Thymus (tissue), 11 donors: ENCODE data around the gene YJEFN3. TPM values are rescaled to one million over a fixed set of nuclear protein-coding genes. Genes with fewer than 3 reads are reported as not detected.

Experiments
- DNase-seq, 9 donors: peaks; one replicate each; pipeline ENCODE4 v3.0.0-alpha.2; 2013; ENCODE audit warnings: low spot score in 9 of 9, low read depth in 6 of 9, missing footprints in 1 of 9
- H3K27ac ChIP-seq, 2 donors: one replicate each; pipeline ENCODE4 v1.5.1; 2013; ENCODE audit warnings: control low read depth in 1 of 2, low read depth in 1 of 2, low read length in 1 of 2, mild to moderate bottlenecking in 1 of 2, moderate library complexity in 1 of 2
- H3K27me3 ChIP-seq, 2 donors: one replicate each; pipeline ENCODE4 v1.5.1; 2013; ENCODE audit warnings: low read length in 1 of 2; ENCODE audit not compliant: control insufficient read depth in 2 of 2, insufficient read depth in 1 of 2
- H3K36me3 ChIP-seq, 2 donors: one replicate each; pipeline ENCODE4 v1.5.1; 2013; ENCODE audit warnings: low read length in 1 of 2, mild to moderate bottlenecking in 1 of 2, moderate library complexity in 1 of 2; ENCODE audit not compliant: control insufficient read depth in 2 of 2, insufficient read depth in 2 of 2
- H3K4me1 ChIP-seq, 2 donors: one replicate each; pipeline ENCODE4 v1.5.1; 2013; ENCODE audit warnings: low read length in 2 of 2; ENCODE audit not compliant: control insufficient read depth in 2 of 2, insufficient read depth in 2 of 2
- H3K4me3 ChIP-seq, 2 donors: one replicate each; pipeline ENCODE4 v1.5.1; 2013; ENCODE audit warnings: low read length in 2 of 2, control low read depth in 1 of 2, mild to moderate bottlenecking in 1 of 2
- H3K9me3 ChIP-seq, 2 donors: one replicate each; pipeline ENCODE4 v1.5.1; 2013; ENCODE audit warnings: low read length in 1 of 2, mild to moderate bottlenecking in 1 of 2; ENCODE audit not compliant: control insufficient read depth in 2 of 2, insufficient read depth in 1 of 2
- WGBS: extraction: QIAGEN DNeasy Blood & Tissue Kit; methylation state at CpG from one replicate; pipeline ENCODE4 v1.1.7; 2013; 5-methylcytosine and 5-hydroxymethylcytosine counted together
- polyA plus RNA-seq: library from polyadenylated mRNA; stranded (reverse); fragments of 200-250 nt; gene quantifications from one replicate; pipeline ENCODE4 v1.2.3, GENCODE V29; 2013
- total RNA-seq: library from RNA; stranded (reverse); fragments of 120-200 nt; gene quantifications from one replicate; pipeline ENCODE4 v1.2.4, GENCODE V29; 2013
- donor health status: healthy.

The YJEFN3 gene
- total and polyA plus RNA-seq, 2 donors: 1.0 to 37.1 TPM

DNA sequence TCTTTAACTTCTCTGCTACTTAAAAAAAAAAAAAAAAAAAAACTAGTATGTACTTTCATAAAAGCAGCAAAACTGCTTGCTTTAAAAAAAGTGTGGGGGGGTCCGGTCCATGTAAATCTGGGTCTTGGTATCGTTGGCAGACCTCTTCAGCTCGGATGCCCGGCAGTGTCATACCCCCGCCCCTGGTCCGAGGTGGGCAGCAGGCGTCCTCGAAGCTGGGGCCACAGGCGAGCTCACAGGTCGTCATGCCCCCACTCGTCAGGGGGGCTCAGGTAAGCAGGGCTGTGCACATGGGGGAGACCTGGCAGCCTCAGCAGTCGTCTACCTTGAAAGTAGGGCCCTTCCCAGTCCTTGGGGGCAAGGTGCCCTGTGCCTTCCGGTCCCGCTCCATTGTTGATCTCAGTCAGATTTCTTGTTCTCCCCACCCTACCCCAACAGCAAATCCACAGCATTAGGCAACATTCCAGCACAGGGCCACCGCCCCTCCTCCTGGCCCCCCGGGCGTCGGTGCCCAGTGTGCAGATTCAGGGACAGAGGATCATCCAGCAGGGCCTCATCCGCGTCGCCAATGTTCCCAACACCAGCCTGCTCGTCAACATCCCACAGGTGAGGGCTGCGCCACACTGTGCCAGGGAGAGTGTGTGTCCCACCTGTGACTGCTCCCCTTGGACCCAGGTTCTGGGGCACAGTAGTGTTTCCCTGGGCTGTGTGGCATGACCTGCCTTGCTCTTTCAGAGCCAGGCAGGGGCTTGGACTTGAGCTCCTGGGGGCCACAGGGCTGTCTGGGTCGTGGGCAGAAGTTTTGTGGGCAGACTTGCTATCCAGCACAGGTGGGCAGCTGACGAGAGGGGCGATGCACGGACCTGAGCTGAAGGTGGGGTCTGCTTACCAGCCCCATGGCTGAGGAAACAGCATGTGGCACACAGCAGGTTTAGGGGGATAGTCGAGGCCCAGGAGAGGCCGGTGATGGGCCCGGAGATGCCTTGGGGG is 32.8 kb upstream of the YJEFN3 start:
- H3K9me3 ChIP-seq: peaks cover 0 to 1% of the 10 kb centered on the region in 2 donors
- H3K27me3 ChIP-seq: no peaks in the 10 kb centered on the region
- peaks cover 90 to 94% of the 10 kb centered on the region in 2 donors for H3K36me3 ChIP-seq
- H3K4me3 ChIP-seq: no peak overlapping the region
- H3K4me1 ChIP-seq: no peaks in the 10 kb centered on the region
- DNase-seq: no peak
- no peak overlapping the region for H3K27ac ChIP-seq
- 97% methylated on average over 30 of the region's 30 CpGs for WGBS

- Histone ChIP-seq H3K4me3 (no peak overlapping the region), H3K36me3 (peaks cover 93 to 96% of the 10 kb centered on the region in 2 donors), H3K4me1 (no peaks in the 10 kb centered on the region), H3K9me3 (peaks cover 0 to 1% of the 10 kb centered on the region in 2 donors), H3K27me3 (no peaks in the 10 kb centered on the region), H3K27ac (no peak overlapping the region)
- WGBS: 98% methylated on average over 33 of the region's 33 CpGs
- DNase-seq: no peak
Measured at GRCh38 chr19:19498255-19498991, 30.3 kb upstream of the YJEFN3 start.

- Histone ChIP-seq H3K4me3 (no peak overlapping the region), H3K4me1 (no peaks in the 10 kb centered on the region), H3K9me3 (peaks cover 1 to 4% of the 10 kb centered on the region in 2 donors), H3K27ac (no peak overlapping the region), H3K27me3 (no peaks in the 10 kb centered on the region), H3K36me3 (peaks cover 95 to 96% of the 10 kb centered on the region in 2 donors)
- DNase-seq: no peak
- WGBS: 96% methylated on average over 18 of the region's 18 CpGs
Measured at GRCh38 chr19:19499272-19499995, 29.3 kb upstream of the YJEFN3 start.

GRCh38 chr19:19500975-19501644 is 27.6 kb upstream of the YJEFN3 start:
- Histone ChIP-seq H3K27ac (no peak overlapping the region), H3K4me1 (no peaks in the 10 kb centered on the region), H3K27me3 (no peaks in the 10 kb centered on the region), H3K4me3 (no peak overlapping the region), H3K9me3 (peaks cover 1 to 4% of the 10 kb centered on the region in 2 donors), H3K36me3 (peaks cover 96 to 100% of the 10 kb centered on the region in 2 donors)
- DNase-seq: no peak
- WGBS: 98% methylated on average over 34 of the region's 34 CpGs

- DNase-seq: no peak
- Histone ChIP-seq H3K27ac (no peak overlapping the region), H3K27me3 (no peaks in the 10 kb centered on the region), H3K4me1 (no peaks in the 10 kb centered on the region), H3K9me3 (peaks cover 1 to 4% of the 10 kb centered on the region in 2 donors), H3K4me3 (no peak overlapping the region), H3K36me3 (peaks cover 96 to 100% of the 10 kb centered on the region in 2 donors)
- WGBS: 98% methylated on average over 26 of the region's 26 CpGs
Measured at GRCh38 chr19:19501798-19502197, 26.9 kb upstream of the YJEFN3 start.

DNA sequence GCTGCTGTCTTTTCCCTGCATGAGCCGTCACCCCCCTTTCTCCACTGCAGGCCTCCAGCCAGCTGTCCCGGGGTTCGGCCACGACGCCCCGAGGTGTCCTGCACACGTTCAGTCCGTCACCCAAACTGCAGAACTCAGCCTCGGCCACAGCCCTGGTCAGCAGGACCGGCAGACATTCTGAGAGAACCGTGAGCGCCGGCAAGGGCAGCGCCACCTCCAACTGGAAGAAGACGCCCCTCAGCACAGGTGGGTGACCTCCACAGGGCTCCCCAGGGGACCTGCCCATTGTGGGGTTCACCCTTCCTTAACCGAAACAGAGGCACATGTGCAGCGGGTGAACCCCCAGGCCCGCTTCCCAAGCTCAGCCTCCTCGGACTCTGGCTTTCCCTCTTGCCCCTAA is 26.4 kb upstream of the YJEFN3 start:
- no peaks in the 10 kb centered on the region for H3K27me3 ChIP-seq
- no peak overlapping the region for H3K27ac ChIP-seq
- no peaks in the 10 kb centered on the region for H3K4me1 ChIP-seq
- whole genome bisulfite sequencing: 98% methylated on average over 19 of the region's 19 CpGs
- DNase-seq: no peak
- no peak overlapping the region for H3K4me3 ChIP-seq
- H3K9me3 ChIP-seq: peaks cover 1 to 4% of the 10 kb centered on the region in 2 donors
- peaks cover 95 to 98% of the 10 kb centered on the region in 2 donors for H3K36me3 ChIP-seq

DNA sequence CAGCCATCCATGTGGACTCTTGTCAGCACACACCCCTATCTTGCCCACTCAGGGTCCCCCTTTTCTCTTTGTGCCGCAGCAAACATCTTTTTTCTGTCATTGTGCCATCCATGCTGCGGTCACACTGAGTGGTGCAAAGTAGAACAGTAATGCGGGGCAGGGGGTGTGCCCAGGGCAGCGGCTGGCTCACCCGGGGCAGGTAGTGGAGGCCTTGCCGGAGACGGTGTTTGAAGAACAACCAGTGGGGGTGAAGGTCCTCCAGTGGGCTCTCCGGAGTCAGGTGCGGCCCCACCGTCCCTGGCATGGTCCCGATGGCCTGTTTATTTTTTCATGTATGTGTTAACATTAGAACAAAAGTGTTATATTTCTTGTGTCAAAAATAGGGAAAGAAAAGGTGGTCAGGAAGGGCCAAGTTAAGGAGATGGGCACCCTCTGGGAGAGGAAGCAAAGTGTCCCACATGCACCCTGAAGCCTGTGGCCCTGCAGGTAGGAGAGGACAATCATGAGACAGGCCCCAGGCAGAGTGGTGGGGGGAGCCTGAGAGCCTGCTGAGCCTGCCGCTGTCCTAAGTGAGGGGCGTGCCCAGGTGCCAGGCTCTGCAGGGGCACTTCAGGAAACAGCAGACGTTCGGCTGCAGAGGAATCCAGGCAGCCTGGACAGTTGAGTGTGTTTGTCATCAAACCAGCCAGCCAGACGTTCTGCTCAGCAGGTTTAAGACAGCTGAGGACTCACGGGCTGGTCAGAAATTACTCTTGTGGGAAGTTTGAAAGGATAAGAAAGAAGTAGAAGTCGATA is 25.7 kb upstream of the YJEFN3 start:
- Histone ChIP-seq H3K27me3 (no peaks in the 10 kb centered on the region), H3K36me3 (peaks cover 95 to 97% of the 10 kb centered on the region in 2 donors), H3K9me3 (peaks cover 1 to 4% of the 10 kb centered on the region in 2 donors), H3K4me3 (no peak overlapping the region), H3K4me1 (no peaks in the 10 kb centered on the region), H3K27ac (no peak overlapping the region)
- WGBS: 97% methylated on average over 18 of the region's 18 CpGs
- DNase-seq: no peak
